ENCODE data around the gene EXD1.

Gene EXD1

DNA sequence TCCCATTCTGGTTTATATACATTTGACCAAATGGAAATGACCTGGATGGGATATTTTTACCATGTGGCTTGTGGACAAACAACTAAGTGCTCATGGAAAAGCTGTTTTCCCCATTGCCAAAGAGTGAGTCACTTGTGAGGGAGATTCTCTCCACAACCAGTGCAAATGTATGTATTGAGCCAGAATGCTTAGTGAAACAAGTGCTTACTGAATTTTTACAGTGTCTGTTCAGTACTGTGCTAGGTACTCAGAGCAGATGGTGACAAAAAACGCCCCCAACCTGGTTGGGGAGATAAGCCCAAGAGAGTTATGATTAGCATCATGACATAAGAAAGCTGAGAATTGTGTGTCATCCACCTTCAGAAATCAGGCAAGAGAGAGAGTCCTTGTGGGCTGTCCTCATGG, 2.8 kb upstream of the EXD1 start:
- no peak for DNase-seq (ENCODE audit: low read depth)

DNA sequence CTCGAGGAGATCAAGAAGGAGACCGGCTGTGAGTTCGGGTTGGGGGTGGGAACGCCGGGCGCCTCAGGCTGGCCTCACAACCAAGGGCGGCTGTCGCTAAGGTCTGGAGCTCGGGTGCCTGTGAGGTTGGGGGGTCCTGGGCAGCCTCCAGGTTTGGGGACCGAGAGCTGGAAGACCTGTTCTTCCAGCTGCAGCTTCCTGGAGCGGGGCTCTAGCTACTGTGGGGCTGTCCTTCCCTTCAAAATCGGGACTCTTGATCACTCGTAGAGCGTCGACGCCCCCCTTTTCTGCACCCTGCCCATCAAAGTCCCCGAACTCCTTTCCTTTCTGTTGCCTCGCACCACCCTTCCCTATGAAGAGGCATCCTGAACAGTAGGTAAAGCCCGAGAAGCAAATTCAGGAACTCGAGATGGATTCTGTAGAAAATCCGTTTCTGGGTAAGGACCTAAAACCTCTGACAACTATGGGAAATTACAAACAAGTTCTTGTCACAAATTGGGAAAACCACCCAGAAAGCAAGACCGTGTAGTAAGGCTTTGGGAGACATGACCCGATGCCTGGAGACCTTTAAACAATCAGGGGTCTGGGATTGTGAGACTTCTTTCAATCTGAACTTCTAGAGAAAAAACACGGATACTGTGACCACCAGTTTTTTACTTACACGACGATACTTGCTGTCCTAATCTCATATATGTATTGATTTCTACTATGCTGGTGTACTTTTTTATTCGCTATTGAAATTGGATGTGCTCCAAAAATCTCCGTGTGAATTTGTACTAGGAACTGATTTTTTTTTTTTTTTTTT, 1.1 kb upstream of the EXD1 start:
- H3K4me3 ChIP-seq (ENCODE audit: low read depth, low read length), result peak overlapping the region; percentile 82
- no peak for DNase-seq (ENCODE audit: low read depth)

More for the DNA sequence above, 2.8 kb upstream of the EXD1 start:
- H3K4me3 ChIP-seq (ENCODE audit: low read depth, low read length), result no peak overlapping the region

- peak overlapping the region; percentile 82 for H3K4me3 ChIP-seq (ENCODE audit: low read depth, low read length)
- no peak for DNase-seq (ENCODE audit: low read depth)
Observed at GRCh38 chr15:41230345-41230649, 260 bp downstream of the EXD1 start.

DNA sequence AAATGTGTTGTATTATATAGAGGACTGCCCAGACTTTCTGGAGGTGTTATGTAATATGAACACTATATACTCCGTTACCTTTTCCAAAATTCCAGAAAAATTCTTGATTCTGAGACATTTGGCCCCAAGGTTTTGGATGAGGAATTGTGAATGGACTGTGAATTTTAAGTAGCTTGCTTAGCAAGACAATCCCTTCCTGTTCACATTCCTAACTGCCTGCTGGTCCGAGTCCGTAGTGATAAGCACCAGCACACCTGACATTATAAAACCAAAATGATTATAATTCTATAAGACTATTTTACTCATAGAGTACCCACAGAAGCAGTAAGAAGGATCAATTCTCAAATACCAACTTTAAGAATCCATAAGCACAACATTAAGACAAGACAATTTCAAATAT, 11.2 kb downstream of the EXD1 start:
- no peak for DNase-seq (ENCODE audit: low read depth)
- no peak overlapping the region for H3K4me3 ChIP-seq (ENCODE audit: low read depth, low read length)

DNA sequence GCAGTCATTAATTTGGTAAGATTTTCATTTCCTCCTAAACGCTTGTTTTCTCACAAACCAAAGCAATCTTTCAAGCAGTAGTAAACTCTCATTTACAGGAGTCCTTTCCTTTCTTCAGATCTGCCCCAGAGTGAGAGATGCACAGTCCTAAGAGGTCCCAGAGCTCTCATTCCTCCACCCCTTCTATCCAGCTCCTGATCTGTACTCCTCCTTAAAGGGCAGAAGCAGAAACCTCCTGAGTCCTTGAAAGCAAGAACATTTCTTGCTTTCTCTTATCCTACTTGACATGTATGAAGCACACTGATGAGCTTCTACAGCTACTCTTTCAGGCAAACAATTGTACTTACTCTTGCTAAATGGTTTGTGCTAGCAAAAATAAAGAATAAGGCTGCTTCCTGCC, 11.7 kb downstream of the EXD1 start:
- no peak overlapping the region for H3K4me3 ChIP-seq (ENCODE audit: low read depth, low read length)
- no peak for DNase-seq (ENCODE audit: low read depth)

DNA sequence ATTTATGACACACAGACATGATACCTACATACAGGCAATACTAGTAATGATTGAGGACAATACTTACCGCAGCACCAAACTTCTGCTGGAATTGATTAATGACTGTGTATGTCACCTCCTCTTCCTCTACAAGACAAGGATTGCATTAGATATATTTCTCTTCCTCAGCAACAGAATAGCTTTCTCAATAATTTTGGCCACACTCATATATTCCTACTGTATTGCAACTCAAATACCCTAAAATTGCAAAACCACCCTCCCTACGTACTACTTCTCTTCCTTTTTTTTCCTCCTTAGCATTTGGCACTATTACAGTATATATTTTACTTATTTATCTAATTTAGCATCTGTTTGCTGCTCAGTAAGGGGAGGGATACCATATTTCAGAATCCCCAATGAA, 14.8 kb downstream of the EXD1 start:
- no peak for DNase-seq (ENCODE audit: low read depth)
- H3K4me3 ChIP-seq (ENCODE audit: low read depth, low read length), result no peak overlapping the region

DNA sequence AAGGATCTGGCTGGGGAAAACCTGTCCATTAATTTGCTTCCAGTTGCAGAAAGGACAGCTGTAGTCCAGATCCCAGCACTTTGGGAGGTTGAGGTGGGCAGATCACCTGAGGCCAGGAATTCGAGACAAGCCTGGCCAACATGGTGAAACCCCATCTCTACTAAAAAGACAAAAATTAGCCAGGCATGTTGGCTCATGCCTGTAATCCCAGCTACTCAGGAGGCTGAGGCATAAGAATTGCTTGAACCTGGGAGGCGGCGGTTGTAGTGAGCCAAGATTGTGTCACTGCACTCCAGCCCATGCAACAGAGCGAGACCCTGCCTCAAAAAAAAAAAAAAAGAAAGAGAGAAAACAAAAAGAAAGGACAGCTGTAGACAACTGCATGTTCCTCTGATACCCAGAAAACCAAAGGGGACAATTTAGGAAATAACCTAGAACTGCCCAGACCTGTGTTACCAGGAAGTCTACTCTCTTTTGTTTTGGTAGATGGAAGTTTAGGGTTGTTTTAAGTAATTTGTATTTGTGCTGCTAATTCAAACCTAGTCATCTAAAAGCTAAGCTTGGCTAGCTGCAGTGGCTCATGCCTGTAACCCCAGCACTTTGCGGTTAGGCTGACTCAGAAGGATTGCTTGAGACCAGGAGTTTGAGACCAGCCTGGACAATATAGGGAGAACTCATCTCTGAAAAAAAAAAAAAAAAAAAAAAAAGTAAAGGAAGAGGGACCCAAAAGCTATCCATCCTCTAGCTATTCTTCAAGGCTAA, 22.7 kb downstream of the EXD1 start:
- DNase-seq (ENCODE audit: low read depth), result no peak
- H3K4me3 ChIP-seq (ENCODE audit: low read depth, low read length), result no peak overlapping the region

DNA sequence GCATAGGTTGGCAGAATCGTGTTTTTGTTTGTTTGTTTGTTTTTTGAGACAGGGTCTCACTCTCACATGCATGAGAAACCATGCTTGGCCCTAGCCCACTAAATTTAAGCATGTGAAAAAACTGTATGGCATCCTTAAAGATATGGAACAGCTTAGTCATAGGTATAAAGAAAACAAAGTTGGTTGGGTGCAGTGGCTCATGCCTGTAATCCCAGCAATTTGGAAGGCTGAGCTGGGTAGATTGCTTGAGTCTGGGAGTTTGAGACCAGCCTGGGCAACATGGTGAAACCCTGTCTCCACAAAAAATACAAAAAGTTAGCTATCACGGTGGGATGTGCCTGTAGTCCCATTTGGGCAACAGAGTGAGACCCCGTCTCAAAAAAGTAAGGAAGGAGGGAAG, 25.2 kb downstream of the EXD1 start:
- H3K4me3 ChIP-seq (ENCODE audit: low read depth, low read length), result no peak overlapping the region
- DNase-seq (ENCODE audit: low read depth), result no peak

- no peak overlapping the region for H3K4me3 ChIP-seq (ENCODE audit: low read depth, low read length)
- DNase-seq (ENCODE audit: low read depth), result no peak
Observed at GRCh38 chr15:41203395-41203794, 27.2 kb downstream of the EXD1 start.

DNA sequence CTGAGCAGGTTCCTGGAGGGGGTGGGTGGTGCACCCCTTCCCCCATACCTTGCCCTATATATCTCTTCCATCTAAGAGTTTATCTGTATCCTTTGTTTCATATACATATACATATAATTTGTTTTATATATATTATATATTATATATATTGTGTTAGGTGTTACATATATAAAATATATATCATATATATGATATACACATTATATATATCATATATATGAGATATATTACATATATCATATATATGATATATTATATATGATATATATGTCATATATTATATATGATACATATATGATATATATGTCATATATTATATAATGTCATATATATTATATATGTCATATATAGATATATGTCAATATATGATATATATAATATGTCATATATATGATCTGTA, 31.1 kb downstream of the EXD1 start:
- no peak for DNase-seq (ENCODE audit: low read depth)
- H3K4me3 ChIP-seq (ENCODE audit: low read depth, low read length), result no peak overlapping the region

- no peak overlapping the region for H3K4me3 ChIP-seq (ENCODE audit: low read depth, low read length)
- DNase-seq (ENCODE audit: low read depth), result no peak
Observed at GRCh38 chr15:41194444-41194843, 36.1 kb downstream of the EXD1 start.

GRCh38 chr15:41183581-41183980, 47.0 kb downstream of the EXD1 start:
- no peak overlapping the region for H3K4me3 ChIP-seq (ENCODE audit: low read depth, low read length)
- DNase-seq (ENCODE audit: low read depth), result no peak

DNA sequence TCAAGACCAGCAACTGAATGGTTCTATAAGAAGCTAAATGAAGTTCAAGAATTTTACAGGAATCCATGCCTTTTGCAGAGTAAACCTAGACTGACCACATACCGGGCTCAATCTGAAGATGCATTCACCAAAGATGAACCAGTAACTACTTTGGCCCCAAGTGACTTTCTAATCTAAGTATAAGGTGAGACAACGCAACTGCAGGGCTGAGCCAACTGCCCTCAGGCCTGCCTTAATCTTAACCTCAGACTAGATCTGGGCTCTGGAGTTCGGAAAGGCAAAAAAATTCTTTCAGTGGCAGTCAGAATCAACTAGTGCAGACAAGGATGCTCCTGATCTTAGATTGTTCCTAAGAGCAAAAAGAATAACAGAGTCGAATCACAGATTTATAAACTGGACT, 48.3 kb downstream of the EXD1 start:
- H3K4me3 ChIP-seq (ENCODE audit: low read depth, low read length), result no peak overlapping the region
- no peak for DNase-seq (ENCODE audit: low read depth)

- no peak overlapping the region for H3K4me3 ChIP-seq (ENCODE audit: low read depth, low read length)
- no peak for DNase-seq (ENCODE audit: low read depth)
Observed at GRCh38 chr15:41180206-41180789, 50.3 kb downstream of the EXD1 start.

DNA sequence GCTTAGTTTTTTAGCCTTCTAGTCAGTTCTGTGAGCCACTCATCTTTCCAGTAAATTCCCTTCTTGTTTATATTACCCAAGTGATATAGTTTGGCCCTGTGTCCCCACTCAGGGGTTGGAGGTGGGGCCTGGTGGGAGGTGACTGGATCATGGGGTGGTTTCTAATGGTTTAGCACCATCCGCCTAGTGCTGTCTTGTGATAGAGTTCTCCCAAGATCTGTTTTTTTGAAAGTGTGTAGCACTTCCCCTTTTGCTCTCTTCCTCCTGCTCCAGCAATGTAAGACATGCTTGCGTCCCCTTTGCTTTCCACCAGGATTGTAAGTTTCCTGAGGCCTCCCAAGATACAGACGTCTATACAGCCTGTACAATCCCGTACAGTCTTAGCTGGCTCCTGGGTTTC, 60.8 kb downstream of the EXD1 start:
- H3K4me3 ChIP-seq (ENCODE audit: low read depth, low read length), result no peak overlapping the region
- no peak for DNase-seq (ENCODE audit: low read depth)

DNA sequence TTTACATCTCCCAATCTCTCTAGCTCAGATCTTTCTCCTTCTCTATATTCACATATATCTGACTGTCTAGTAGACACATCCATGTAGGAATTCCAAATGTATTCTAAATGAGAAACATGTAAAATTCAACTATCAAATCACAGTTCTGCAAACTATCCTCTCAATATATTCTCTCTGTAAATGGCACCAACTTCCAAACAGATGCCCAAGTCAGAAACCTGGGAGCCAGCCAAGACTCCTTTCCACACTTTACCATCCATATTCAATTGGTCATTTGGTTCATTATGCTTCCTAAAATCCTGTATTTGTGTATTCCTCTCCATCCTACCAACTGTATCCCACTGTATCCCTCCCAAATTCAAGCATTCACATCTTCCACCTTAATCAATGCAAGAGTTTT, 61.5 kb downstream of the EXD1 start:
- H3K4me3 ChIP-seq (ENCODE audit: low read depth, low read length), result no peak overlapping the region
- no peak for DNase-seq (ENCODE audit: low read depth)

DNA sequence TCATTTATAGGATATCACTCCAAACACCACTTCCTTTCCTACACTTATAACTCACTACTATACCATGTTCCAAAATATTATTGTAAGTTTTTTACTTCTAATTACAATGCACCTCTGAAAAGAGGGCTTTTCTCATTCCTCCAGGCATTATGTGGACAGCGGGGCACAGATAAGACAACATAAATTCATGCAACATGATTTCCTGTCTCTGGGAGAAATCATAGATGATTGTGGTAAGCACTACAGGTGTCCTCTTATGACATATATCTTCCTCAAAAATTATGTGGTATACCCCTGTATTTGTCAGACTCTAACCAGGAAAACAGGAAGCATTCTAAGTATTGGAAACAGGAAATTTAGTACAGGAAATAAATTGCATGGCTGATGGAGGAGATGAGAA, 68.8 kb downstream of the EXD1 start:
- H3K4me3 ChIP-seq (ENCODE audit: low read depth, low read length), result no peak overlapping the region
- DNase-seq (ENCODE audit: low read depth), result no peak

DNA sequence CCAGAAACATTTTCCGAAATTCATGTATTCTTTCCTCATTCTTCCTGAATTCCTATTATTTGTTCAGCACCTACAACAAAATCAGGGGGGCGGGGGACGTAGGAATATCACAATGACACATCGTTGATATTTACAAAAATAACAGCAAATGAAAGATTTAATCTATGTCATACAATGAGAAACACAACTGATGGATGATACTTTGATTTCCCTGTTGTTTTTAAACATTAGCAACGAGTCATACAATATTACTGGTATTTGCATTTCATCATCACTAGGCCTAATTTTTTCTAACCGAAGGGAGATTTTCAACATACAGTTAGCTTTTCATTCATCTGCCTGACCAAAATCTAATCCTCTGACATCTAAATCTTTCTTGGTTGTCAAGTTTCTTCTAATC, 69.2 kb downstream of the EXD1 start:
- DNase-seq (ENCODE audit: low read depth), result no peak

DNA sequence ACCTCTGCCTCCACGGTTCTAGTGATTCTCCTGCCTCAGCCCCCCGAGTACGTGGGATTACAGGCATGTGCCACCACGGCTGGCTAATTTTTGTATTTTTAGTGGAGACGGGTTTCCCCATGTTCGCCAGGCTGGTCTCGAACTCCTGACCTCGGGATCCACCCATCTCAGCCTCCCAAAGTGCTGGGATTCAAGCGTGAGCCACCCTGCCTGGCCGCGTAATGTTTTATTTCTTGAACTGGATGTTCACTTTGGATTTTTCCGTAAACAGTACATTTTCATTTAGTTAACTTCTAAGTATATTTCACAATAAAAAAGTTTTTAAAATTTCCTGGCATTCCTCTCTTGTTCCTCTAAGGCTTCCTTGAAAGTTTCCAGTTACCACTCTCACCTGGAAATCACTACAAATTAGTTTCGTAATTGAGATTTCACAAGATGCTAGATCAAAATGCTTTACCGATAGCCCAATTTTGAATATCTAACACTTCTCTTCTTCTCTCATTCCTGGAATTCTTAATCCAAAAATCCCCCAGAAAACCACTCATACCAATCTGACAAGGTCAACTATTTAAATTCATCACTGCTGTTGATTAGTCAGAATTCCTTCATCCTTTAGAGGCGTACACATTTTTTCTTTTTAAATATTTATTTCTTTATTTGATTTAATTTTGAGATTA, 69.8 kb downstream of the EXD1 start:
- H3K4me3 ChIP-seq (ENCODE audit: low read depth, low read length), result no peak overlapping the region
- DNase-seq (ENCODE audit: low read depth), result no peak

More for the DNA sequence above, 69.2 kb downstream of the EXD1 start:
- H3K4me3 ChIP-seq (ENCODE audit: low read depth, low read length), result no peak overlapping the region

DNA sequence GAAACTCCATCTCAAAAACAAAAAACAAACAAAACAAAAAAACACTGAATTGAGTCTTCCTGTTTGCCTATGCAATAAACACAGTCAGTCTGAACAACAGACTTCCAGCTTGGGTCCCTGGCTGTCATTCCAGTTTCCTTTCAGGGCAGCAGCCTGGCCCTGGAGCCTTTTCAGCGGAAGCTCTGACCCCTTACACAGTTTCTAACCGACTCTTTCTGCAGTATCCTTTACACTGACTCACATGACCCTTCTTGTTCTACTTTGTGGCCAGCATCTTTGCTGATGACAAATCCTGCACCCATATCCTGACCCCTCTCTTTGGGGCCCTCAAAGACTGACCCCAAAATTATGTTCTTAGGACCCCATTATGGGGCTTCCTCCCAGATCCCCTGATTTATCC, 76.1 kb downstream of the EXD1 start:
- H3K4me3 ChIP-seq (ENCODE audit: low read depth, low read length), result no peak overlapping the region
- DNase-seq (ENCODE audit: low read depth), result no peak
